HG03521 (cell line): ENCODE results near the gene EXOC4.

Experiments
- ATAC-seq: cut with Tn5 transposase; IDR thresholded peaks from one replicate; pipeline ENCODE4 v1.9.1; 2021; ENCODE audit warnings: mild to moderate bottlenecking, moderate library complexity; ENCODE audit not compliant: unreplicated experiment

Gene EXOC4

DNA sequence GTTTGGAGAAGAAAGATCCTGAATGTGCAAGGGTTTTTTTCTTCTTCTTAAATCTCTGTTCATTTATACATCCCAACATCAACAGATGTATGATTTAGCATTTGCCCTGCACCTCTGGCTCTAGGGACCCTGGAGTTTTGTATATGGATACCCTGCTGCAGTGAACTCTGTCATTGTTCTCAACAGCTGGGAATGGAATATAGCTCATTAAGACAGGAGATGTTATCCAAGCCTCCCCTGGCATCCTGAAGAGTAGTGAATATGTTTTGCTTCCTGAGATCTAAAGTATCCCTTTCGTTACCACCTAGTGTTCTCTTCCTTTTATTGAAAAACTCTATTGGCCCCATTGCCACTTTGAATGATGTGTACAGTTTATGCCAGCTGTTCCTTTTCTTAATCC lies 275.9 kb downstream of the EXOC4 start:
- ATAC-seq: no peak

GRCh38 chr7:133529861-133530260 lies 277.0 kb downstream of the EXOC4 start:
- no peak for ATAC-seq

- ATAC-seq: no peak
Measured at GRCh38 chr7:133530682-133531081, 277.8 kb downstream of the EXOC4 start.

- no peak for ATAC-seq
Measured at GRCh38 chr7:133534816-133535215, 281.9 kb downstream of the EXOC4 start.

DNA sequence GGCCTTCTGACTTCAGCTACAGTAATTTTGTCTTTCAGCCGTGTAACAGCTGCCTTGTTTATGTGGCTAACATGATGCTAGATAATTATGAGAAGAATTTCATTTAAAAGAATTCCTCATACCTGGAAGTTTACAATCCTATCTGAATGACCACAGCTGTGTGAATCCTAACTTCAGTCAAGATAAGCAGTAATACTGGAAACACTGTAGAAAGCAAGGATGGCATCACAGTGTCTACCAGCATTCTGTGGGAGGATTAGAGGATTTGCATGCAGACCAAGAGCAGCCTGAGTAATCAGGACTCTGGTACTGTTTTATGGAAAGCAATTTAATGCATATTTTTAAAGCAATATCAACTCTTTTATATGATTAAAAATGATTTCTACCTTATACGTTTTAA lies 282.4 kb downstream of the EXOC4 start:
- no peak for ATAC-seq

- ATAC-seq: no peak
Measured at GRCh38 chr7:133536450-133536849, 283.6 kb downstream of the EXOC4 start.

DNA sequence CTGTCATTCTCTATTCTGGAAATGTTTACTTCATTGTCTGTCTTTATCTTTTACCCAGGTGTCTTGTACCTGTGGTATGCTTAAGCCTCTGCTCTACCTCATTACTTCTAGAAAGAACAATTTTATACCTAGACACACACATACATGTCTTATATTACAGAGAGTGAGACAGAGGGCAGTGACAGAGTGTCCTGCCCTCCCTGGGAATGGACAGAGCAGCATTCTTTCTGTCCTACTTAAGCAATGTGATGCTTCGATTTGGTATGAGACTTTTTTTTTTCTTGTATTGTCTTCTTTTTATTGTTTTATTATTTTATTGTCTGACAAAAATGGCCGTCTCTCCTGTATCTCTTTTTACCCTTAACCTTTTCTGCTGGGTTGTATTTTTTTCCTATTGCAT lies 286.1 kb downstream of the EXOC4 start:
- ATAC-seq: no peak

GRCh38 chr7:133540096-133540860 lies 287.4 kb downstream of the EXOC4 start:
- ATAC-seq: no peak

- no peak for ATAC-seq
Measured at GRCh38 chr7:133542209-133542780, 289.4 kb downstream of the EXOC4 start.

DNA sequence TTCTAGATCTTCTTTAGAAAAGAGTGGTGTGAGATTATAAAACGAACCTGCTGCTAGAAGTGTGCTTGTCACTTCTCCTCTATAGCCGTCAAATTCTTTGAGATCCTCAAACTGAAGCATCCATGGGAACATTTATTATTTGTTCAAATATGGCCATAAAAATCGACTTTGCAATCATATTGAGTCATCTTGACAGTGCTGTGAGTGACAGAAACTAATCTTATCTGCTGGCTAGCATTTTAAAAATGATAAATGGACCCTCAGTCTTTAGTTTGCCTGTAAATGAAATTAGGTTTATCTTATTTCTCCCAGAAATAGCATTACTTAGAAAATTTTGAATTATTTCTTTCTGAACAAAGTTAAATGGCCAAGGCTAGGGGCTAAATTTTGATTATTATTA lies 290.8 kb downstream of the EXOC4 start:
- ATAC-seq: no peak

- no peak for ATAC-seq
Measured at GRCh38 chr7:133545618-133546017, 292.7 kb downstream of the EXOC4 start.

- no peak for ATAC-seq
Measured at GRCh38 chr7:133547981-133548380, 295.1 kb downstream of the EXOC4 start.

GRCh38 chr7:133549633-133550032 lies 296.8 kb downstream of the EXOC4 start:
- ATAC-seq: no peak

DNA sequence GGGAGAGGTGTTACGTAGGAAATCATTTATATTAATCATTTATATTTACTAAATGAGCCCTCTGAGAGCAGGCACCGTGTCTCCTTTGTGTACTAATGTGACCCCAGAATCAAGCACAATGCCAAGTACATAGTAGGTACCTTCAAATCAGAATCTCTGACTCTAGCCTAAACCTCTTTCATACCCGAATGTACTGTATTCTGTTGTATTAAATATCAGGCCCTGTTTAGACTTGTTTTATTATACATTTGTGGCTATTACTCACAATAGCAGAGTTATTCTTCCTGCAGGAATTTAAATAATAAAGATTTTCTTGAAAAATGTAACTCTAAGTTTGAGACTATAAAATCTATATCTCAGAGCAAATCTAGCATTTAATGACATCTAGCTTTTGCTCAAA lies 297.3 kb downstream of the EXOC4 start:
- ATAC-seq: no peak

DNA sequence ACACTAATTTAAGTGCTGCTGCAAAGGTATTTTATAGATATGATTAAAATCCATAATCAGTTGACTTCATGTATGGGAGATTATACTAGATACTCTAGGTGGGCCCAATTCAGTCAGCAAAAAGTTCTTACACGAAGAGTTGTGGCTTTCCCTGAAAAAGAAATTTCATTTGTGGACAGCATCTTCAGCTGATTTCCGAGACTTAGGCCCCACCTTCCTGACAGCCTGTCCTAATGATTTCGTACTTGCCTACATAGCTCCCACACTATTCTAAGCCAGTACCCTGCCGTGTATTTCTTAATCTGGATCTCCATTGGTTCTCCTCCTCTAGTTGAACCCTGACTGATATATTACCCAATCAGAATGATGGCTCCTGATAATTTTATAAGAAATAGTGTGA lies 297.9 kb downstream of the EXOC4 start:
- no peak for ATAC-seq

DNA sequence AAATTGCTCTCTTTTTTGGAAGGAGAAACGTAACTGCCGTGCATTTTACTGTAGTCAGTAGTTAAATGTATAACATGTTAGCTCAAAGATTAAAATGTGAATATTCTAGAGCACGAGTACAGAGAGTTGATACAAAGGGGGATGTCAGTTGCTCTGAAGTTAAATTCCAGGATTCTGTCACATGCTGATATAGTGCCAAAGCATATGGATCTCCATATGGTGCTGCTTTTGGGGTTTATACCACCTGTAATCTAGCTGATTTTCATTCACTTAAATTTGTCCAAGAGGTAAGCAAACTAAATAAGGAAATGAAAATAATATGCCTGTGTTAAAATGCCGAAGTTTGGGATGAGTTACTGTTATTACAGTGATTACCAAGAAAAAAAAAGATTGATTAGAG lies 298.6 kb downstream of the EXOC4 start:
- no peak for ATAC-seq

- ATAC-seq: no peak
Measured at GRCh38 chr7:133552079-133552478, 299.2 kb downstream of the EXOC4 start.

DNA sequence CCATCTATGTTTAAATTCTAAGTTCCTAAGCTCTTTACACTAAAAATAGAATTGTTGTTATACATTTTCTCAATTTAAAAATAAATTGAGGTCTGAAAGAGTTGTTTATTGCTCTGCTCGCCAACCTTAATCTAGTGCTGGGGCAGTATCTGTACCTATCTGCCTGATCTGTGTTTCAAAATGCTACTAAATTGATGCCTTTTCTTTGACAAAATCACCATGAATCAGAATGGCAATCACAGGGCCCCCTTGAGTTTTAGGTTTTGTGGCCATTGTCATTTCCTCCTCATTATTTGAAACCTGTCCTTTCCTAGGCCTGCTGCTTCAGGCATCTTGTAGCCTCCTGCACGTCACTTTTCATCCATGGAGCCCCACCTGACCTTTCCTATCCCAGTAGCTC lies 301.5 kb downstream of the EXOC4 start:
- no peak for ATAC-seq

DNA sequence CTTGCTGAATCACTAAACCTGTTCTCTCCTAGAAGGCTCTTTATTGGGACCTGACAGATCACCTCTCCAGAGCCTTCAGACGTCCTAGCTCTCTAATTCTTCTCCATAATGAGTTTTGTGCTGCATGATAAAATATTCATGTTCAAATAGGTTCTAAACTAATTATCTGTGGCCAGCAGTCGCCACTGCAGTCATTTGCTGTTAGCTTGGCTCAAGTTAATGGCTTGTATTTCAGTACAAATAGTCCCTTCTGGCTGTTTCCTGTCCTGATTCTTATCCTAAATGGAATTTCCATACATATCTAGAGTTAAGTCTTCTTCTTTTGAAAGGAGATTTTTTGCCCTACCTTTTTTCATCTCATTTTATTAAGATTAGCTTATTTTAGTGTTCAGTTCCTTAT lies 303.2 kb downstream of the EXOC4 start:
- ATAC-seq: no peak

DNA sequence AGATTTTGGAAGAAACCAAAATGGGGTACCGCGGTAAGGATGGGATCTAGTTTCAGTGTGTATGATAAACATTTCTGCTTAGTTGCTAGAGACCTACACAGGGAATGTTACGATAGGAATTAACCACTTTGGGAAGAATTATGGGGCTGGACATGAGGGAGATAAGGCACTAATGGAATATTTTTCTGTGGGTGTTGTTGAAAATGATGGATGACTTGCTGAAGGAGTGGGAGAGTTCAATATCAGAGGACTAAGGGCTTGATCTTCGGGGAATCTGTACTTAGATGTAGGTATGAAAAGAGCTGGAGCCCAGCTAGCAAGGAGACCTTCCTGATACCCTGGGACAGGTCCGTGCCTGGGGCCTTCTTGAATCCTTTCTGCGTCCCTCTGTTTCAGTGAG lies 303.7 kb downstream of the EXOC4 start:
- no peak for ATAC-seq

GRCh38 chr7:133560900-133561299 lies 308.0 kb downstream of the EXOC4 start:
- no peak for ATAC-seq

DNA sequence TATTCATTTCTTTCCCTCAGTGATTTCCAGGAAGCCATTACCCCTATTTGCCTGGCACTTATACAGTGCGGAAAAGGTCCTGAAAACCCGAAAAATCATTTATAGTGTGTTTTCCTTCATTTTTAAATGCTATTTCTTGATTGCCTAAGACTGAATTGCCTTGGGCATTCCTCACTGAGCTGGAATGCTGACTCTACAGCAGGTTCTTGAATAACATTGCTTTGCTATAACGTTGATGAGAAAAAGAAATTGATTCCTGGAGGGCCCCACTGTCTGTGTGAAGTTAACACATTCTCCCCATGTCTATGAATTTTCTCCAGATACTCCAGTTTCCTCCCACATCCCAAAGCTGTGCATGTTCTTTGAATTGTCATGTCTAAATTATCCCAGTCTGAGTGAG lies 308.5 kb downstream of the EXOC4 start:
- ATAC-seq: no peak

DNA sequence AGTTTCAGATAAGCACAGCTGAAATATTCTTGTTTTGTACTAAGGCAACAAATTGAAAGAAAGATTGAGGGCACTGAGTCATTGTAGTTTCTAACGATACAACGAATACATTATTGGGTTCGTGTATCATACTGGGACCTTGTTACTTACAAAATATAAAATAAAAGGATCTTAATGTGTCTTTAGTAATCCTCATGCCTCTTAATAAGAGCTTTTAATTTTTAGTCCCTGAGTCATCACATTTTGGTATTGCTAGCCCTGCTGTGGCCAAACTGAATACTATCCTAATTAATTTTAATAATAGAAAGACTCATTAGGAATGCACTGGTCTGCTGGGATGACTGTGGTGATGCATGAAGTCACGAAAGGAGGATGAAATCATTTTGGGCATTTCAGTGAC lies 309.7 kb downstream of the EXOC4 start:
- ATAC-seq: no peak
